Stimulated activated CD8-positive, alpha-beta memory T cell treated with anti-CD3 and anti-CD28 coated beads, Interleukin-15, amount 100 ng/mL, for 4 hours (primary cell): ENCODE measurements around the gene CD1B.
"Not testable (repeated sequence)": the region's sequence is repeated elsewhere in the genome, so short reads cannot be mapped to it uniquely, and the experiment has no call there.

Experiments used
- DNase-seq, 2 donors: peaks; one replicate each; pipeline ENCODE4 v3.0.0-alpha.2; 2020; ENCODE audit warnings: low read depth in 2 of 2

The CD1B gene

DNA sequence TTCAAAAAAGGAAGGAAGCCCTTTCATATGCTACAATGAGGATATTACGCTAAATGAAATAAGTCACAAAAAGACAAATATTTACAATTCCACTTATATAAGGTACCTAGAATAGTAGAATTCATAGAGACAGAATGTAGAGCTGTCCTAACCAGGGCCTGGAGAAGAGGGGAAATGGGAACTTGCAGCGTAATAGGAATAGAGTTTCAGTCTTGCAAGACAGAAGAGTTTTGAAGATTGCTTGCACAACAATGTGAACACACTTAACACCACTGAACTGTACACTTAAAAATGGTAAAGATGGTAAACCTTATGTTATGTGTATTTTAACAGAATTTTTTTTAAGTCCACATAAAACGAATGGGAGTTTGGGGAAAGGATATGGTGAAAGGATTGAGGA, 2.9 kb downstream of the CD1B start:
- DNase-seq = no peak

- no peak for DNase-seq
These were observed 3.9 kb downstream of the CD1B start for GRCh38 chr1:158327481-158327880.

DNA sequence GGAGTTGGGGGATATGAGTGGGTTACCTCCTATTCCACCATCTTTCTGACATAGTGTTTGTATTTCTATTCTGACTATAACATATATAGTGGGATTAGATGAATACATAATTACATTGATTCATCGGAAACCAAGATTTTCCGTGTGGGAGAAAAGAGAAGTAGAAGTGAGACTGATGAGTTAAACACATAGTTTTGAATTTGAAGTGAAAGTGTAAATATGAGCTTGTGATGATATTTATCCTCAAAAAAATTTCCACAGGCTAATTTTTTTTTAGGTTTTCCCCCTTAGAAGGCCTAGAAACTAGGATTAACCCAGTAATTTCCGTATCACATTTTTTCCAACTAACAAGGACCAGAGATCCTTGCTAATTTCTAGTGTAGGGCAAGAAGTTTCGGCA, 6.9 kb downstream of the CD1B start:
- DNase-seq = no peak

- DNase-seq = no peak
These were observed 7.5 kb downstream of the CD1B start for GRCh38 chr1:158323866-158324265.

DNA sequence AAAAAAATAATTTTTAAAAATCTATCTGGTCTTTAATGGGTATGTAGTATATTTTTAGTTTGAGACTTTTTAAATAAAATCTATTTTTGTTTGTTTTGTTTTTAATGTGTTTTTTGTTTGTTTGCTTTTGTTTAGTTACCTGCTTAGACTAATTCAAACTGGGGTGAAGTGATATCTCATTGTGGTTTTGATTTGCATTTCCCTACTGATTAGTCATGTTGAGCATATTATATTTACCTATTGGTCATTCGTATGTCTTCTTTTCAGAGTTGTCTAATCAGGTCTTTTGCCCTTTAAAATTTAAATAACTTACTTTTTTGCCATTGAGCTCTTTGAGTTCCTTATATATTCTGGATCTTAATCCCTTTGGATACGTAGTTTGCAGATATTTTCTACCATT, 20.3 kb downstream of the CD1B start:
- no peak for DNase-seq

DNA sequence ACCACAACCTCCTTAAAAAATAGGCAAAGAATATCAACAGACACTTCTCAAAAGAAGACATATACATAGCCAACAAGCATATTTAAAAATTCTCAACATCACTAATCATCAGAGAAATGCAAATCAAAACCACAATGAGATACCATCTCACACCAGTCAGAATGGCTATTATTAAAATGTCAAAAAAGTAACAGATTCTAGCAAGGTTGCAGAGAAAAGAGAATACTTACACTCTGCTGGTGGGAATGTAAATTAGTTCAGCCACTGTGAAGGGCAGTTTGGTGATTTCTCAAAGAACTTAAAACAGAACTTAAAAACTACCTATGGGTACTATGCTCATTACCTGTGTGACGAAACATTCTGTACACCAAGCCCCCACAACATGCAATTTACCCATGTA, 20.7 kb downstream of the CD1B start:
- DNase-seq = no peak

DNA sequence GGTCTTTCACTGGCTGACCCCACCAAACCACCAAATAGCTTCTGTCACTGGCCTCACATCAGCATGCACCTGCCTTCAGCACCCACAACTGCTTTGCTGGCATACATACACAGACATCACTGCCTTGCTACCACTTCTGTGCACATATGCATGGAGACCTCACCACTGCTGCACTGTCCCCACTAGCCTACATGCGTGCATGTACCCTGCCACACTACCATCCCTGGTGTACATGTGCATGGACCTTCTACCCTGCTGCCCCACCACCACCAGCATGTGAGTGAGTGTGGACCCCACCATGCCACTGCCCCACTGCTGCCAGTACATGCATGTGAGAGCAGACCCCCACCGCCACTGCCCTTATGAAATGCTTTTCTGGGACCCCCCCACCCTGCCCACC, 35.5 kb downstream of the CD1B start:
- DNase-seq = no peak

GRCh38 chr1:158290321-158290844, 40.9 kb downstream of the CD1B start:
- no peak for DNase-seq

- DNase-seq = no peak
These were observed 41.5 kb downstream of the CD1B start, which contains the start of gene CD1C for GRCh38 chr1:158289811-158290210. TSS of gene CD1C (plus strand) at chr1:158289923. CDS start at chr1:158290065, 142 bp downstream.

- DNase-seq = no peak
These were observed 44.4 kb downstream of the CD1B start for GRCh38 chr1:158286941-158287346.

GRCh38 chr1:158286487-158286886, 44.8 kb downstream of the CD1B start:
- DNase-seq = no peak

DNA sequence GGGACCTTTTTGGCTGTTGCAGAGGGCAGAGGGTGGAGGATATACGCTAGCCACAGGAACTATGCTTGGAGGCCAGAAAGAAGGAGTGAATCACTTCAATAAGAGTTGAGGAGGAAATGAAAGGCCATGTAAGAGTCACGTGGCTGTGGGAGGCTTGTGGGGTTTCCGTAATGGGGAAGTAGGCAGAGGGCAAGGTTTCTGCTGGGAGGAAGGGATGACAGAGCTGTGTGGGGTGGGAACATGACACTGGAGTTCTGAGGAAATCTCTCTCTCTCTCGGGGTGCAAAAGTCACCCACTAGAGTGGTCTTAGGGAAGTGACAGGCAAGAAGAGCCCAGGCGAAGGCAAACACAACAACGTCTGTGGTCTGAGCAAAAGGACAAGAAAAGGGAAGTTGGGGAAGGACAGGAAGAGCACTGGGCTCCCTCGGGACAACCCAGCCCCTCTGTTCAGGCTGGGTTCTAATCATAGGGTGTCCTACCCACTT, 45.5 kb downstream of the CD1B start:
- no peak for DNase-seq

DNA sequence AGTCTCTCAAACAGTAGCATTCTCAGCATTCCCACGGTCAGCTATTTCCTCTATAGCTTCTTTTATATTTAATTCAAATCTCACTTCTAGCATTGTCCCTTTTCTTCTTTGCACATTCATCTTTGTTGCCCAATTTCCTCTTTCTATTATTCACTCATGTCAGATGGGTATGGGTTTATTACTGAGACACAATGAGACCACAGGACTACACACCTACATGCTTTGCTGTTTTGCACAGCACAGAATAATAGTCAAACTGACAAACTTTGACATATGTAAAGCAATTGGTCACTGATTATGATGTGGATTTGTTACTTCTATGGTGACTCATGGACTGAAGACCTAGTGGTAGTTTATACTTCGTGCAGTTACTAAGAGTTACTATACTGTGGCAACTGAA, 47.4 kb downstream of the CD1B start:
- no peak for DNase-seq

GRCh38 chr1:158282421-158282820, 48.9 kb downstream of the CD1B start:
- DNase-seq = not testable (repeated sequence)
